K562 (cell line): Measurements from ENCODE around the gene RUNX1. TPM values are rescaled to one million over a fixed set of nuclear protein-coding genes. Genes with fewer than 3 reads are reported as not detected.

Experiments
- BCLAF1 ChIP-seq, 2 experiments: fragments of 450-650 bp in 1 of 2; IDR thresholded peaks; 2 replicates each; pipeline ENCODE4 v1.6.1; 2011 to 2017; ENCODE audit warnings: low read depth in 2 of 2, antibody characterized with exemption in 1 of 2, borderline replicate concordance in 1 of 2, low read length in 1 of 2, mild to moderate bottlenecking in 1 of 2, mixed read lengths in 1 of 2; ENCODE audit not compliant: control insufficient read depth in 1 of 2
- CHD7 ChIP-seq: fragments of 200-600 bp; sonication (generic); IDR thresholded peaks from one replicate; pipeline ENCODE4 v1.6.1; 2012; ENCODE audit warnings: mild to moderate bottlenecking, low read depth, low read length, inconsistent platforms
- HES1 ChIP-seq: fragments of 450-650 bp; IDR thresholded peaks from 2 replicates; pipeline ENCODE4 v1.6.1; 2016; ENCODE audit warnings: low read depth, mild to moderate bottlenecking, moderate library complexity
- ID3 ChIP-seq, 2 experiments: fragments of 250-450 bp in 1 of 2; fragments of 450-650 bp in 1 of 2; sonication (Bioruptor Pico) in 1 of 2; IDR thresholded peaks; 2 replicates each; pipeline versions ENCODE4 v1.6.1 to v1.8.0; 2016 to 2021; ENCODE audit warnings: mild to moderate bottlenecking in 2 of 2, moderate library complexity in 2 of 2, missing compliant biosample characterization in 1 of 2, missing genetic modification characterization in 1 of 2
- MNT ChIP-seq, 2 experiments: fragments of 450-650 bp; conservative IDR thresholded peaks; 2 replicates each; pipeline ENCODE4 v1.6.1; 2017; ENCODE audit warnings: mild to moderate bottlenecking in 2 of 2, moderate library complexity in 2 of 2
- PHF21A ChIP-seq: fragments of 450-650 bp; IDR thresholded peaks from 2 replicates; pipeline ENCODE4 v1.6.1; 2017; ENCODE audit warnings: low read depth, borderline replicate concordance
- TARDBP ChIP-seq: fragments of 450-650 bp; IDR thresholded peaks from 2 replicates; pipeline ENCODE4 v1.6.1; 2016
- ZNF436 ChIP-seq: fragments of 250-450, 450-650 bp; sonication (Bioruptor Pico); formaldehyde crosslinking; IDR thresholded peaks from 2 replicates; pipeline ENCODE4 v1.7.0; 2020; ENCODE audit warnings: mild to moderate bottlenecking
- polyA plus RNA-seq, 8 experiments: library from polyadenylated mRNA; depleted of rRNA in 4 of 8; stranded (reverse) in 5 of 8; unstranded in 3 of 8; fragments of >200 nt; fragmentation: Nextera tagmentation in 2 of 8; fragmentation: Illumina TruSeq in 1 of 8; extraction: Ambion mirVana in 2 of 8; extraction: Trizol in 1 of 8; gene quantifications; 2 replicates each; pipeline versions ENCODE4 v1.2.1 to v1.2.3, GENCODE V29; 2011 to 2014; ENCODE audit warnings: inconsistent platforms in 1 of 8, missing spikeins in 1 of 8
- total RNA-seq, 7 experiments: library from RNA; depleted of rRNA in 6 of 7; stranded (reverse); fragments of >200 nt in 6 of 7; fragmentation: Illumina TruSeq in 2 of 7; extraction: Trizol in 2 of 7; gene quantifications; 2 replicates each; pipeline versions ENCODE4 v1.2.1 to v1.2.3, GENCODE V29; 2011 to 2021; ENCODE audit warnings: low replicate concordance in 1 of 7

Gene RUNX1
- total and polyA plus RNA-seq, 9 of the 15 experiments (the other 6 are each of a cell fraction or from before 2014, with no cell fraction given): 2.2 to 68.6 (median 17.8) TPM

- no peak for TF ChIP-seq ID3 (CRISPR knock-in tag; IDR thresholded peaks at IDR 0.05)
- no peak for TF ChIP-seq ID3 (tag; IDR thresholded peaks at IDR 0.05)
- no peak for TF ChIP-seq BCLAF1 (IDR thresholded peaks at IDR 0.05; ENCODE audit: borderline replicate concordance in 1 of 2, control insufficient read depth in 1 of 2, low read depth in 2 of 2, low read length in 1 of 2)
- TF ChIP-seq TARDBP: no peak
- TF ChIP-seq HES1: no peak
- TF ChIP-seq ZNF436 (CRISPR knock-in tag): no peak
- TF ChIP-seq PHF21A: no peak
- TF ChIP-seq MNT (conservative IDR thresholded peaks at IDR 0.05): no peak
- no peak for TF ChIP-seq CHD7
Measured at GRCh38 chr21:35014302-35015041, 34.6 kb downstream of the RUNX1 start (continued).
